NCI-H460 (cell line): Measurements from ENCODE around the gene ZNF407. TPM values are rescaled to one million over a fixed set of nuclear protein-coding genes. Genes with fewer than 3 reads are reported as not detected.
"Not testable (repeated sequence)": the region's sequence is repeated elsewhere in the genome, so short reads cannot be mapped to it uniquely, and the experiment has no call there.

Experiments used
- DNase-seq: peaks from one replicate; pipeline ENCODE4 v3.0.0-alpha.2; 2016; ENCODE audit warnings: low read depth; ENCODE audit errors: extremely low read depth
- total RNA-seq: library from RNA; depleted of rRNA; stranded (reverse); fragments of >200 nt; shearing (Covaris generic); gene quantifications from 2 replicates; pipeline ENCODE4 v1.2.3, GENCODE V29; 2014

The ZNF407 gene
- total RNA-seq, 1 experiment from 2014 or later = 5.7 TPM

DNA sequence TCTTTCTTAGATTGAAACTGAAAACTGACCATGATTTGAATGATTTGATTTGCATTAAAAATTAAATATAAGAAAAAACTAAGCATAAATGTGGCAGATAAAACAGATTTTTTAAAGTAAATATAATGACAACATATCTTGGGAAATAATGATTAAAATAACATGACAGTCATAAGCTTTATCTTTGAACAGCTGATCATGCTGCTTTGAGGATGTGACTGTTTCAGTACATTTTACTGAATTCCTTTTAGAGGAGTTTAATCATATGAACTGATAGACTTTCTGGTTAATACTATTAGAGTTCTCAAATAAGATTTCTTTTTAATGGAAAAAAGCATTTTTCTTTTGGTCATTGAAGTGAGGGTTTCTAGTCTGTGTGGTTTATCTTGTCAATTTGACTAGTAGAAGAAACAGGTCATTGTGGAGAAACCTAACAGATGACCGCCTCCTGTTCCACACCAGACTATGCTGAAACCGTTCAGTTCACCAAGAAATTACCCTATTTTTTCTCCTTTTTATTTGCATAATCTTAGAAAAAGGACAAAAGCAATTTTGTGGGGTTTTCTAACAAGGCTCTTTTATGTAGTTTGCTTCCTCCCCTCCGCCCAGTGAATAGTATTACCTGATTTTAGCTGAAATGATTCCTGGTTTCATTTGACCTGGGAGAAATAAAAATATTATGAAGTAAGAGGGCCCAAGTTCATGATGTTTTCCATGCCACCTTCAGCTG is 349.1 kb downstream of the ZNF407 start:
- no peak for DNase-seq

DNA sequence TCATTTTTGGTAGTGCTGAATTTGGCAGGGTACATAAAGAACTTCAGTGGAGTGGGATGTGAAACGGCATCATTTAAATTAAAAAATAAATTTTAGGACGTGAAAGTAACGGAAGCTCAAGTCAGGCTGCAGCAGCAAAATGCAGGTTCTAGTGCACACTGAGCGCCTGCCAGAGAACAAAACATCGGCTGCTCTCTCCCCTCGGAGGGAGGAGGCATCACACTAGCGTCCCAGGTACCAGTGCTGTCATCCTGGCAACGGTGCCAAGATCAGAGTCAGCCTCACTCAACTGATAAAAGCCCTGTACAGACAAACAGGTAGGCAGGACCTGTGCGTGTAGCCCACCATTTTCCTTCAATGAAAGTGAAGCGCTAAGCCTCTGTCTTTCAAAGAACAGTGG is 349.7 kb downstream of the ZNF407 start:
- no peak for DNase-seq

DNA sequence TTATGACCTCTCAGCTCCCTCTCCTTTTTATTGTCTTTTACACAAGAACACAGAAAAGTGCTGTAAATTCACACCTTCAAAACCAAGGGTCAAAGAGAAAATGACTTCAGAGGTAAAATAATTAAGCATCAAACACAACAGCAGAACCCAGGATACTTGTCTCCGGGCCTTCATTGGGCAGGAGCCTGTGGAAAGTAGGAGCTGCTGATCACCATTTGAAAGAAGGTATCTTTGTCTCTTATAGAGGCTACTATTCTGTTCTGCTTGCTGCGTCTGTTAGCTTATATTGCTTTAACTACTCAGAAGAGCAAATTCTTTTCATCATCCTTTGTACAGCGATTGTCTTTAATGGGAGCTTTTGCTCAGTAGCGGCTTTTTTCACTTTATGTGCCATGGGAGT is 350.2 kb downstream of the ZNF407 start:
- DNase-seq = no peak

DNA sequence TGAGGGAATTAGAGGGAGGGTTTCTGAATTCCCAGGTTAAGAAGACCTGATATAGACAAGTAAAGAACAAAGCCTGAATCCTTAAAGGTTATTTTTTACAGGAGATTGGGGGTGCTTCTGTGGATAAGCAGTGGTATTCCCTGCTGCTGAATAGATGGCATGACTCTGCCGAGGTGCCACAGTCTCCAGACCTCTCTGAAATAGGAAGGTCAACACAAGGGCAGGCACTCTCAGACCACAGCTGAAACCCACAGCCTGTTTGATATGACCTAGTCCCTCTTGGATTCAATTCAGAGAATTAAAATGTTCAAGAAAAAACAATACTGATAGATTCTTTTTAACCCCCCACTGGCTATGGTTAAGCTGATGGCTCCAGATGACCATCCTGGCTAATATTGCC is 351.9 kb downstream of the ZNF407 start:
- no peak for DNase-seq

DNA sequence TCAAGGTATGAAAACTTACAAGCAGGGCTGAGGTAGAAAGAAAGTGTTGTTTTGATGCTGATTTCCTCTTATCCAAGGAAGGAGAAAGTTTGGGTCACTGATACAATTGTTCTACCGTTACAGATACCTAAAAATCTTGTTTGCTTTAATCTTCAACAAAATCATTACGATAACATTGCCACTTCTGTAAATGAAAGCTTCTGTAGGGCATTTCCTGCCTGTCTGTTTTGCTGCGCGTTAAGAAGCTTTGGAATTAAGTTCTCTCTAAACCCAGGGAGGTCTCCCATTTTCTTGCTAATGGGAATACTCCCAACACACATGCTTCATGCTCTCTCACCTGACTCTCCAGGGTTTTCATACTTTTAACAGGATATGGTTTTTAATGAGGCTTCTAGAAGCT is 352.8 kb downstream of the ZNF407 start:
- DNase-seq = no peak

DNA sequence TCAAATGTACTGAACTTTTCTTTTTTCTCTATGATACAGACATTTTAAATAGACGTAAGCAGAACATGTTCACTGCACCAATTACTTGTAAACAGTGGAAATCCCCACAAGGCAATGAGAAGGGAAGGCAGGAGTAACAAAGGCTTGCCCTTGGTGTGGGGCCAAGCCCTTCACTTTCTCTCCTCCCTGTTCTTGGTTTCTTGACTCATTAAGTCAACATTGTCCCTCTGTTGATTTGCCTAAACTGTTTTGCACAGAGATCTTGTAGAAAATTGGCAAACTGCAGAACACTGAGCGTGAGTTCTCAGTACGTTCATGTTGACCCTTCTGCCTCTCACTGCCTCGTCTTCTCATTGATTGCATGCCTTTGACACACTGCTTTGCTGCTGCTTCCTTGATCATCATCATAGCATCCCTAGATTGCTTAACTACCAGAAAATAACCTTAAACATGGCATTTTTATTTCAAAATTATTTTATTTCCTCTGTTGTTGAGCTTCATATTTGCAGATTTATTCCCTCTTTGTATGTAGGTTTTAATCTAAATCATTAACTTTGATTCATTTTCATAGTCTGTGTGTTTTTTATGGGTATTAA is 353.6 kb downstream of the ZNF407 start:
- peak; percentile 16 for DNase-seq

DNA sequence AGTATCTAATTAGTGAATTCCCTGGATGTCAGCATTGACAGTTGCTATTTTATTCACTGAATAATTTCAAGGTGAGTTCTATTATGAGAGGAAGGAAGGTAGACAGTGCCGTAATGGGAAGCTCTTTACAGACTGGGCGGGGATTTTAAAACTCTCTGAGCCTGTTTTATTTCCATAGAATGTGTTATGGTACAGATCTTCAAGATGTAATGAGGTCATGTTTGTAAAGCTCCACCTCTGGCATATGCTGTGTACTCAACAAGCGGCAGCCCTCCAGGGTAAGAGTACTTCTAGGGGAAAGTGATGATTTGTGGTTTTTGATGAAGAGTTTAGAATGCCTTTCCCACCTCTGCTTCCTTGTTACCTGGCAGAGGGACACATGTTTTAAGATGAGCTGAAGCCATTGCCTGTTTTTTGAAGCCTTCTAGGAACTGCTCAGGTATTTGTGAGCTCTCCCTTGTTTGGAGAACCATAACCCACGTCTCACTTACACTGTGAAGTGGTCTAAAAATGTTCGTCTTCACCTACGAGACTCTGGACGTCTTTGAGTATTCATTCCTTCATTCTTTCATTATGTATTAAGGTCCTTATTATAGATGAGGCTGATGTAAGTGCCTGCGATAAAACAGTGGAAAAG is 360.0 kb downstream of the ZNF407 start:
- DNase-seq = no peak

DNA sequence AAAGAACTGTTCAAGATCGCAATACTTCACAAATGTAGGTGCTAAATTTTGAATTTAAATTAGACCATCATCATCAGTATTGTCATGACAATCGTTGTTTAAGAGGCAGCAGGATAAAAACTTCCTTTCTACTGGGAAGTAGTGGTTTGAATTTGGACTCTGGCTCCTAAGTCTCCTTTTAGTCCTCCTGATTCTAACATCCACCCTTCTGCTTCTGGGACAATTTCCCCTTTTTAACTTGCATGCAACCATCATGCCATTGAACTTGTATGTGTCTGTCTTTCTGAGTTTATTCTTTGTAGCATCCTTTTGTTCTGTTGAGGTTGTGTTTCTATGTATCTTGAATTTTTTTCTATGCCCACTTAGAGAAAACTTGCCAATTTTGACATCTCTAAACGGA is 361.5 kb downstream of the ZNF407 start:
- DNase-seq = no peak

DNA sequence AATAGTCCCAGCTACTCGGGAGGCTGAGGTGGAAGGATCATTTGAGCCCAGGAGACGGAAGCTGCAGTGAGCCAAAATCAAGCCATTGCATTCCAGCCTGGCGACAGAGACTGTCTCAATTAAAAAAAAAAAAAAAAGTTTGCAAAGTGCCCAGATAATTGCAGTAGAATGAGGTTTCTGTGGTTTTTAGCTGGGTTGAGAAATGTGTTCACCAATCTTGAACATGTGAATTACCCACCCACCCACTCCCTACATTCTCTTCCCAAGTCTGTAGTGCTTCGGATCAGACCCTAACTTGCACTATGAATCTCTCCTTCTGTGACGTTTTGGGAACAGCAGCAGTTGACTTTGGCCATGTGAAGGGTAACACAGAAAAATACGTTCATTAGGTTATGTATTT is 363.9 kb downstream of the ZNF407 start:
- DNase-seq = no peak

DNA sequence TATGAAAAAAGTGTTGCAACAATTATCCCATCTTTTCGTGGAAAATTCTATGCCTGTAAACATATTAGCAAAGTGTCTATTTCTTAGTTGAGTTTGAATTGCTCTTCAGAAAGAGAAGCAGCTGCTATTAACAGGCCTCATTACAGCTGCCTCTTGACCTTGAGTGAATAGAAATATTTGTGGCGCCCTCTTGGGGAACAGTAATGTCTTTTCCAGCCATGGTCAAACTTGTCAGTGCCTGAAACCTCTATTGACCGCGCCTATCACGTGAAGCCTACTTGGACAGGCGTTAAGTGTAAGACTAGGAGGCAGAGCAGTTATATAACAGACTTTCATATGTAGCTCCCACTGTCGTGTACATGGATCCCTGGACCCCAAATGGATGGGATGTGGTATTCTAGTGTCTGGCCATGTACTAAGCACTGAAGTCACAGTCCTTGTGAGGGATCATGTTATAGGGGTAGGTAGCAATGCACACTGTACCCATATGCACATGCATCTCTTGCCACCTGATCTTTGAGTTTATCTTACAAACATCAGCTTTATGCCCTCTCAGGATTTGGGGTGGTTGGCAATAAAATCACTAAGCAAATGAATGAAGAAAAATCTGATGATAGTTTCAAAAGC is 366.3 kb downstream of the ZNF407 start:
- DNase-seq = peak; percentile 40

DNA sequence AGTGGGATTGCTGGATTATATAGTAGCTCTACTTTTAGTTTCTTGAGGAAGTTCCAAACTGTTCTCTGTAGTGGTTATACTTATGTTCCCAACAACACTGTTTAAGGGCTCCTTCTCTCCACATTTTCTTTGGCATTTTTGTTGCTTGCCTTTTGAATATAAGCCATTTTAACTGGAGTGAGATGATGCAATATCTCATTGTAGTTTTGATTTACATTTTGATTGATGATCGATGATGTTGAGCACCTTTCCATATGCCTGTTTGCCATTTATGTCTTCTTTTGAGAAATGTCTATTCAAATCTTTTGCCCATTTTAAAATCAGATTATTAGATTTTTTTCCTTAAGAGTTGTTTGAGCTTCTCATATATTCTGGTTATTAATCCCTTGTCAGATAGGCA is 368.0 kb downstream of the ZNF407 start:
- DNase-seq = no peak

DNA sequence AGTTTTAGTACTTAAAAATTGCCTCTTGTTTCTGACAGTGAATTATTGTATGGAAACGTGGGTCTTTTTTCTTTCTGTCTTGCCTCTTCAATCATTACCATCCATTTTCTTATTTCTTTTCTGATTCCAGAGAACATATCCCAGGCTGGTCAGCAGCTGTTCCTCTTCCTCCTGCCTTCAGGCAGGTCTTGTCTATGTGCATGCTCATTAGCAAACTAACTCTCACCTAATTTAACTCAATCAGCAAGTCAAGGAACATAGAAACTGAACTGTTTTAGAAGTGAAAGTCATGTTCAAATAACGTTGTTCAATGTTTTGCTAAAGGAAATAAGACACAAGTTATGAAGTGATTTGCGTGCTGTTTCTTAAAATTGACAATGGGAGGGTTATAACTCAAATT is 369.8 kb downstream of the ZNF407 start:
- DNase-seq = no peak

DNA sequence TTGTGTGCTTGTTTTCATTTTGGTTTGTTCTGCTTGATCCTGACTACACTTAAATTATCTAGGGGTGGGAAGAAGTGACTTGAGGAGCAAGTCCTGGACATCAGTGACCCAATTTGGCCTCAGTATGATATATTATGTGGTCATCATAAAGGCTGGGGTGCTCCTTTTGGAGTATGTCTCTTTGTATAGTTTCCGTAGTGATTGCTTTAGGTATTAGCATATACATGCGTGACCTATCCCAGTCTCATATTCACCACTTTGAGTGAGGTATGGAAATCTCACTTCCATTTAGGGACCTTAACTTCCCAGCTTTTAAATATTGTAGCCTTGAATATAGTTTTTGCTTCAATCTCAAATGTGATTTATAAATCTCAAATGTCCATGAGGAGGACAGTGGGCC is 370.3 kb downstream of the ZNF407 start:
- DNase-seq = no peak

DNA sequence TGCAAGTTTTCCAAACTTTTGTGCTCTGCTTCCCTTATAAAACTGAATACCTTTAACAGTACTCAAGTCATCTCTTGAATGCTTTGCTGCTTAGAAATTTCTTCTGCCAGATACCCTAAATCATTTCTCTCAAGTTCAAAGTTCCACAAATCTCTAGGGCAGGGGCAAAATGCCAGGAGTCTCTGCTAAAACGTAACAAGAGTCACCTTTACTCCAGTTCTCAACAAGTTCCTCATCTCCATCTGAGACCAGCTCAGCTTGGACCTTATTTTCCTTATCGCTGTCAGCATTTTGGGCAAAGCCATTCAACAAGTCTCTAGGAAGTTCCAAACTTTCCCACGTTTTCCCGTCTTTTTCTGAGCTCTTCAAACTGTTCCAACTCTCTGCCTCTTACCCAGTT is 373.7 kb downstream of the ZNF407 start:
- DNase-seq = not testable (repeated sequence)

DNA sequence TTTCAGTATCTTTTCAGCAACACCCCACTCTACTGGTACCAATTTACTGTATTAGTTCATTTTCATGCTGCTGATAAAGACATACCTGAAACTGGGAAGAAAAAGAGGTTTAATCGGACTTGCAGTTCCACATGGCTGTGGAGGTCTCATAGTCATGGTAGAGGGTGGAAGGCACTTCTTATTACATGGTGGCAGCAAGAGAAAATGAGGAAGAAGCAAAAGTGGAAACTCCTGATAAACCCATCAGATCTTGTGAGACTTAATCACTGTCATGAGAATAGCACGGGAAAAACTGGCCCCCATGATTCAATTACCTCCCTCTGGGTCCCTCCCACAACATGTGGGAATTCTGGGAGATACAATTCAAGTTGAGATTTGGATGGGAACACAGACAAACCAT is 374.1 kb downstream of the ZNF407 start:
- DNase-seq = not testable (repeated sequence)

DNA sequence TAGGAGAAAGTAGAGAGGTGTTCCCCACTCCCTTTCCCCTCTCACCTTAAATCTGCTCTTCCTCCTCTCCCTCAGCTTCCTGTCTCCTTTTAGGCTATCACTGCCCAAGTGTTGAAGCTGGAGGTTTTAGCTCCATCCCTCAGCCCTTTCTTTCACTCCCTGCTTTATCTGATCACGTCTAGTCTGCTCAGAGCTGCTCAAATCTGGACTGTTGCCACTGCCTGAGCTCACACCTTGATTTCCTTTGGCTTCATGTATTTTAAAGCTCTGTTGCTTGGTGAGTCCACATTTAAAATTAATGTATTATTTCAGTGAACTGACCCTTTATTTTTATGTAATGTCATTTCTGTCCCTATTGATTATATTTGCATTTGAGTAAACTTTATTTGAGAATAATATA is 374.7 kb downstream of the ZNF407 start:
- DNase-seq = no peak

DNA sequence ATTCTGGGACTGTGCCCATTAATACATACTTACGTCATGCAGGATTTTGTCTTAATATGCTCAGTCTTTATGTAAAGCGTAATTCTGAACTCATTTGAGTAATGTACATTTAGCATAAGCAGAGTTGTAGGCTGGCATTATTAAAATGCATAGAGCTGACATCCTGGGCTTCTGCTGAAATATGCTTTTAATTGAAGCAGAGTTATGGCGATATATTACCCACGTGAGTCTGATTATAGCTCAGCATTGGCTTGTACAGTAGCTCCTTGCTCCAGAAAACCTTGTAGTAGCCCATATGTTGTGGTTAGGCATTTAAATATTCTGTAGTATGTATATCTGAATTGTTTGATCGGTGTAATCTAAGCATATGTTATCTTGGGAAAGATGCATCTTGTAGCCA is 377.3 kb downstream of the ZNF407 start:
- DNase-seq = no peak

DNA sequence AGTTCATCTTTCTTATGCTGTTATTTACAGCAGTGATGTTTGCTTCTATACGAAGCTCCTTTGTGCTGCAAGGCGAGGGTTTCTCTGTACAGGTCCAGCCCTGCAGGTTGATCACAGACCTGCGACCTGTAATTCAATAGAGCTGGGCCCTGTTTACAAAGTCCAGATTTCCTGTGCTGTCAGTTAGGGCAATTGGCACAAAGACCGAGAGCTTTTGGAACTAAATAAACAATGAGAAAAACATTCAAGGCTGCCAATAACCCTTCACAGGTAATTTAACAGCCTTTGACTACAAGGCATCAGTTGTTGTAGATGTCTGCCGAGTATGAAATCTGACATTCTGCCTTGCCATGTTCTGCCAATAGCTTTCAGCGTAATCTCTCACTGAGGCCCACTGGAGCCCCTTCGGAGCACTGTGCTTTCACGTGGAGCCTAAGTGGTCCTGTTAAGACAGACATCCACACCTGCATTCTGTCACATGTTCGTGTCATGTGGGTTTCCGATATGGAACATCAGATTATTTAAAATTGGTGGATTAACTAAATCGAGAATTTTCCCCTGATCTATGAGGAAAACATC is 378.8 kb downstream of the ZNF407 start:
- no peak for DNase-seq

DNA sequence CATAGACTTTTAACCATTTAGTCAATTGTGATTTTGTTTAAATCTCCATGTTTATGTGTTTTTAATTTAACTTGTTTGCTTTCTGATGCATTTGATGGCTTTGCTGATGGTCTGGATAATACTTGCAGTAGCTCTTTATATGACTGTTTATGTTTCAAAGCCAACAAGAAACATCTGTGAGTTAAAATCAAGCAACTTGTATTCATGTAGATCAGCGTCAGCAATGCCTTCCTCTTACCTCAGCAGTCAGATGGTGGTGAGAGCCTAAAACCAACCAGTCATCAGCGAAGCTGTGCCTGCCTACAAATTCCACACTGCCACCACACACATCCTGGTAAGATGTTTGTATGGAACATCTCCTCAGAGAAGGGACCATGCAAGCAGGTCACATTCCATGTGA is 379.4 kb downstream of the ZNF407 start:
- DNase-seq = no peak

DNA sequence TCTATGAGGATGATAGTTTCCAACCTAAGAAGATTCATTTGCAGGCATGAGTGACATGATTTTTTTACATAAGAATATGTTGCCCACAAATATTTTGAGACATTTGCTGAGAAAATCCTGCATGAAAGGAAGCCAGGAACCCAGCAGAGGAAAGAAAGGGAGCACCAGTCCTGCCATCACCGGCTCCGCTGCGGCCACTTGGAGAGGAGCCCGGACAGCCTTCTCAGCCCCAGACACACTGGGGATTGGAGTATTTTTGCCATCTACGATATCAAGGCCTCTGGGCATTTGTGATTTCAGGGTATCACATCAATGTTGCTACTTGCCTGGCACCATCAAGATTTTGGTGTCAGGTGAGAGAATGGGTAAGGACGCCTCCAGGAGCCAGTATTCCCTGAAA is 383.0 kb downstream of the ZNF407 start:
- DNase-seq = no peak

DNA sequence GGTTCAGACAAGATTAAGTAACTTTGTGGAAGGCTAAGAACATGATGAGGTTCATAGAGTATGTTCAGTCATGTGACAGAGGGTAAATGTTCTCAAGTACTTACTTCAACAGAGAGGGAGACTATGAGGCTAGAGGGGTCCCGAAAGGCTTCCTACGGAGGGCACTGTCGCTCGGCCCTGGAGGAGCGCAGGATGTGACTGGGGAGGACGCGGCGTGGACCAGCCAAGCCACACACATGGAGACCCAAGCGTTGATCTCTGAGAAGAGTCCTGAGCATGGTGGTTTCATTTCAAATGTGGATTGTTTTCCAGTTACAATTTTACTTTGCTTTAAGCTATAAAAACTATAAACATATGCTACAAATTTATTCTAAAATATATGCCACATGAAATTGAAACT is 383.8 kb downstream of the ZNF407 start:
- DNase-seq = no peak
